ENCODE measurements around the gene RPSA. TPM values are rescaled to one million over a fixed set of nuclear protein-coding genes. Genes with fewer than 3 reads are reported as not detected.
"Not testable (repeated sequence)": the region's sequence is repeated elsewhere in the genome, so short reads cannot be mapped to it uniquely, and the experiment has no call there.

Gene RPSA
- total and polyA plus RNA-seq, 2 donors from 2014 or later = 806 to 1,249 TPM

DNA sequence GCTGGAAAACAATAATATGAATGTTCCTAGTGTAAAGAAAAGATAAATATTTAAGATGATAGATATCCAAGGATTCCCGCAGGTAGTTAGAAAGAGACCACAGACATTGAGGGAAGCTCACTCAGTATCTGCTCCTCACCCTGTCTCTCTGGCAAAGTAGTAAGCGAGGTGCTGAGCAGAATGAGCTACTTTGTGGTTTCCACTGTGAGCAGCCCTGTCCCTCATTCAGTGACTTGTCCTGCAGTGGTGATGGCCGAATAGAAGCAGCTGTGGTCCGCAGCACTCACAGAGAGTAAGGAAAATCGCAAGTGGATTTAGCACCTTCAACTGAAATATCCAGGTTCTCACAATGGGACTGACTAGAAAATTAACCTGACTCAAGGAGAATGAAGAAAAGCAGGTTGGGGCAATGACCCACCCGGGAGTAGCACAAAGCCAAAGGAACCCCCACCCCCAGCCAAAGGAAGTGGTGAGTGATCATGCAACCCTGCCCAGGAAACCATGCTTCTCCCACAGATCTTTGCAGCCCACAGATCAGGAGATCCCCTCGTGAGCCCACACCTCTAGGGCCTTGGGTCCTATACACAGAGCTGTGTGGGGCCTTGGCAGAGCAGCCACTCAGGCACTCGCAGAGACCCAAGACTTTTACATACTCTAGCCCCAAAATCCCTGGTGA lies 45.1 kb upstream of the RPSA start:
- no peak for DNase-seq
- TF ChIP-seq, protein P1, sequence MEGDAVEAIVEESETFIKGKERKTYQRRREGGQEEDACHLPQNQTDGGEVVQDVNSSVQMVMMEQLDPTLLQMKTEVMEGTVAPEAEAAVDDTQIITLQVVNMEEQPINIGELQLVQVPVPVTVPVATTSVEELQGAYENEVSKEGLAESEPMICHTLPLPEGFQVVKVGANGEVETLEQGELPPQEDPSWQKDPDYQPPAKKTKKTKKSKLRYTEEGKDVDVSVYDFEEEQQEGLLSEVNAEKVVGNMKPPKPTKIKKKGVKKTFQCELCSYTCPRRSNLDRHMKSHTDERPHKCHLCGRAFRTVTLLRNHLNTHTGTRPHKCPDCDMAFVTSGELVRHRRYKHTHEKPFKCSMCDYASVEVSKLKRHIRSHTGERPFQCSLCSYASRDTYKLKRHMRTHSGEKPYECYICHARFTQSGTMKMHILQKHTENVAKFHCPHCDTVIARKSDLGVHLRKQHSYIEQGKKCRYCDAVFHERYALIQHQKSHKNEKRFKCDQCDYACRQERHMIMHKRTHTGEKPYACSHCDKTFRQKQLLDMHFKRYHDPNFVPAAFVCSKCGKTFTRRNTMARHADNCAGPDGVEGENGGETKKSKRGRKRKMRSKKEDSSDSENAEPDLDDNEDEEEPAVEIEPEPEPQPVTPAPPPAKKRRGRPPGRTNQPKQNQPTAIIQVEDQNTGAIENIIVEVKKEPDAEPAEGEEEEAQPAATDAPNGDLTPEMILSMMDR (IDR thresholded peaks at IDR 0.05; ENCODE audit: borderline replicate concordance, extremely low read depth, insufficient read depth) = no peak
- no peaks in the 10 kb centered on the region for H3K27me3 ChIP-seq (ENCODE audit: control insufficient read depth, insufficient read depth, low read length)
- no peak overlapping the region for H3K27ac ChIP-seq (ENCODE audit: low read depth in 2 of 2, low read length in 2 of 2)
- intact Hi-C loops (cut with DNase I) = no loop called here
- H3K4me1 ChIP-seq (ENCODE audit: control insufficient read depth in 2 of 3, insufficient read depth in 2 of 3, low read depth in 1 of 3, low read length in 3 of 3) = no peaks in the 10 kb centered on the region
- no peak overlapping the region for H3K9ac ChIP-seq (ENCODE audit: low read length in 3 of 3)
- H3K9me3 ChIP-seq (ENCODE audit: control insufficient read depth in 2 of 3, insufficient read depth in 1 of 3, low read length in 3 of 3) = no peaks in the 10 kb centered on the region
- no peak for FAIRE-seq
- H3K36me3 ChIP-seq (ENCODE audit: control insufficient read depth in 2 of 3, insufficient read depth in 3 of 3, low read length in 3 of 3) = no peaks in the 10 kb centered on the region
- H3K4me3 ChIP-seq (ENCODE audit: low read length in 3 of 3) = no peak overlapping the region

DNA sequence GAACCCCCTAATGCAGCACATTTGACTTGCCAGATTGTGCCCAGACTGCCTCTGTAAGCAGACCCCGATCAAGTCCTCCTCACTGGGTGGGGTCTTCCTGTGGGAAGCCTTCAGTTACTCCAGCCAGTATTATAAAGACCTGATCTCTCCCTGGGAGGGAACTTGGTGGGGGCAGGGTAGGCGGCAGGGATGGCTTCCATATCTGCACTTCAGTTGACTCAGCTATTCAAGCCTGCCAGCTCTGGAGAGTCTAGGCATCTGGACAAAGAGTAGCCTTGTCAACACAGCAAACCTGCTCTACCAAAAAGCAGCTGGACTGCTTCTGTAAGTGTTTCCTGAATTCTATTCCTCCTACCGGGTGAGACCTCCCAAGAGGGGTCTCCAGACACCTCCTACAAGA lies 44.3 kb upstream of the RPSA start:
- H3K9me3 ChIP-seq (ENCODE audit: control insufficient read depth in 2 of 3, insufficient read depth in 1 of 3, low read length in 3 of 3) = no peaks in the 10 kb centered on the region
- DNase-seq = no peak
- H3K27me3 ChIP-seq (ENCODE audit: control insufficient read depth, insufficient read depth, low read length) = no peaks in the 10 kb centered on the region
- H3K27ac ChIP-seq (ENCODE audit: low read depth in 2 of 2, low read length in 2 of 2) = no peak overlapping the region
- H3K9ac ChIP-seq (ENCODE audit: low read length in 3 of 3) = no peak overlapping the region
- intact Hi-C loops (cut with DNase I) = no loop called here
- H3K4me3 ChIP-seq (ENCODE audit: low read length in 3 of 3) = no peak overlapping the region
- no peak for FAIRE-seq
- no peaks in the 10 kb centered on the region for H3K36me3 ChIP-seq (ENCODE audit: control insufficient read depth in 2 of 3, insufficient read depth in 3 of 3, low read length in 3 of 3)
- TF ChIP-seq, protein P1 (IDR thresholded peaks at IDR 0.05; ENCODE audit: borderline replicate concordance, extremely low read depth, insufficient read depth) = no peak
- H3K4me1 ChIP-seq (ENCODE audit: control insufficient read depth in 2 of 3, insufficient read depth in 2 of 3, low read depth in 1 of 3, low read length in 3 of 3) = no peaks in the 10 kb centered on the region

DNA sequence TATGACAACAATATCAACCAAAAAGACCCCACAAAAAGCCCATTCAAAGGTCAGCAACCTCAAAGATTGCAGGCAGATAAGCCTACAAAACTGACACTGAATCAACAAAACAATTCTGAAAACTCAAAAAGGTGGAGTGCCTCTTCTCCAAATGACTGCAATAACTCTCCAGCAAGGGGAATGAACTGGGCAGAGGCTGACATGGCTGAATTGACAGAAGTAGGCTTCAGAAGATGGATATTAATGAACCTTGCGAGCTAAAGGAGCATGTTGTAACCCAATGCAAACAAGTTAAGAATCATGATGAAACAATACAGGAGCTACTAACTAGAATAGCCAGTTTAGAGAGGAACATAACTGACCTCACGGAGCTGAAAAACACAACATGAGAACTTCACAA lies 43.7 kb upstream of the RPSA start:
- Histone ChIP-seq H3K27me3 (ENCODE audit: control insufficient read depth, insufficient read depth, low read length) (no peaks in the 10 kb centered on the region), H3K36me3 (ENCODE audit: control insufficient read depth in 2 of 3, insufficient read depth in 3 of 3, low read length in 3 of 3) (no peaks in the 10 kb centered on the region), H3K9ac (ENCODE audit: low read length in 3 of 3) (no peak overlapping the region), H3K4me1 (ENCODE audit: control insufficient read depth in 2 of 3, insufficient read depth in 2 of 3, low read depth in 1 of 3, low read length in 3 of 3) (no peaks in the 10 kb centered on the region), H3K27ac (ENCODE audit: low read depth in 2 of 2, low read length in 2 of 2) (no peak overlapping the region), H3K4me3 (ENCODE audit: low read length in 3 of 3) (no peak overlapping the region), H3K9me3 (ENCODE audit: control insufficient read depth in 2 of 3, insufficient read depth in 1 of 3, low read length in 3 of 3) (no peaks in the 10 kb centered on the region)
- FAIRE-seq (no peak), DNase-seq (no peak)
- intact Hi-C loops (cut with DNase I) = no loop called here
- TF ChIP-seq, protein P1 (IDR thresholded peaks at IDR 0.05; ENCODE audit: borderline replicate concordance, extremely low read depth, insufficient read depth) = no peak

DNA sequence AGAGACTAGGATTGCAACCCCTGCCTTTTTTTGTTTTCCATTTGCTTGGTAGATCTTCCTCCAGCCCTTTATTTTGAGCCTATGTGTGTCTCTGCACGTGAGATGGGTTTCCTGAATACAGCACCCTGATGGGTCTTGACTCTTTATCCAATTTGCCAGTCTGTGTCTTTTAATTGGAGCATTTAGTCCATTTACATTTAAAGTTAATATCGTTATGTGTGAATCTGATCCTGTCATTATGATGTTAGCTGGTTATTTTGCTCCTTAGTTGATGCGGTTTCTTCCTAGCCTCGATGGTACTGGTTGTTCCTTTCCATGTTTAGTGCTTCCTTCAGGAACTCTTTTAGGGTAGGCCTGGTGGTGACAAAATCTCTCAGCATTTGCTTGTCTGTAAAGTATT lies 36.1 kb upstream of the RPSA start:
- FAIRE-seq; H3K4me3 ChIP-seq (ENCODE audit: low read length in 3 of 3); H3K27me3 ChIP-seq (ENCODE audit: control insufficient read depth, insufficient read depth, low read length); H3K36me3 ChIP-seq (ENCODE audit: control insufficient read depth in 2 of 3, insufficient read depth in 3 of 3, low read length in 3 of 3); H3K9ac ChIP-seq (ENCODE audit: low read length in 3 of 3); intact Hi-C loops (cut with DNase I); H3K9me3 ChIP-seq (ENCODE audit: control insufficient read depth in 2 of 3, insufficient read depth in 1 of 3, low read length in 3 of 3); H3K4me1 ChIP-seq (ENCODE audit: control insufficient read depth in 2 of 3, insufficient read depth in 2 of 3, low read depth in 1 of 3, low read length in 3 of 3); DNase-seq; H3K27ac ChIP-seq (ENCODE audit: low read depth in 2 of 2, low read length in 2 of 2): not testable (repeated sequence)

Data from kidney (tissue), 14 donors.